Neural progenitor cell (in vitro differentiated cells): ENCODE data around the gene SEMA3E.

Experiments
- CTCF ChIP-seq: fragments of 200-600 bp; sonication (generic); IDR thresholded peaks from 2 replicates; pipeline ENCODE4 v1.5.1; 2017; ENCODE audit warnings: antibody characterized with exemption, mild to moderate bottlenecking
- EZH2 ChIP-seq: fragments of 200-600 bp; sonication (generic); IDR thresholded peaks from 2 replicates; pipeline ENCODE4 v1.6.1; 2017; ENCODE audit warnings: antibody characterized with exemption, mild to moderate bottlenecking, moderate library complexity
- EZH2phosphoT487 ChIP-seq: fragments of 200-600 bp; sonication (generic); IDR thresholded peaks from 2 replicates; pipeline ENCODE4 v1.6.1; 2017; ENCODE audit warnings: antibody characterized with exemption

GRCh38 chr7:83486536-83486935, 162.4 kb downstream of the SEMA3E start:
- TF ChIP-seq CTCF (no peak), EZH2phosphoT487 (no peak), EZH2 (no peak)
